Gastrocnemius medialis (tissue), 4 donors: ENCODE data around the gene THOC7. TPM values are rescaled to one million over a fixed set of nuclear protein-coding genes. Genes with fewer than 3 reads are reported as not detected.

Experiments used
- ATAC-seq, 2 donors: fragments of 150-250 bp; one replicate each; pipeline ENCODE4 v1.9.1; 2016
- DNase-seq, 2 donors: peaks; one replicate each; pipeline ENCODE4 v3.0.0-alpha.2; 2019
- H3K27ac ChIP-seq, 4 donors: fragments of 200-600 bp; sonication (generic); 1 replicate in 1 of 4; 2 replicates in 3 of 4; pipeline ENCODE4 v1.5.1; 2016 to 2018; ENCODE audit warnings: mild to moderate bottlenecking in 2 of 4, moderate library complexity in 1 of 4
- H3K27me3 ChIP-seq, 3 donors: fragments of 200-600 bp; sonication (generic) in 2 of 3; 1 replicate in 1 of 3; 2 replicates in 2 of 3; pipeline versions ENCODE4 v1.5.1 to v1.6.0; 2016 to 2019; ENCODE audit warnings: mild to moderate bottlenecking in 1 of 3, moderate library complexity in 1 of 3
- H3K36me3 ChIP-seq, 2 donors: fragments of 200-600 bp; sonication (generic) in 1 of 2; one replicate each; pipeline ENCODE4 v1.5.1; 2017 to 2018
- H3K4me1 ChIP-seq, 2 donors: fragments of 200-600 bp; sonication (generic) in 1 of 2; one replicate each; pipeline ENCODE4 v1.5.1; 2016 to 2017; ENCODE audit warnings: mild to moderate bottlenecking in 2 of 2
- H3K4me3 ChIP-seq, 4 donors: fragments of 200-600 bp; sonication (generic) in 3 of 4; 1 replicate in 1 of 4; 2 replicates in 3 of 4; pipeline ENCODE4 v1.5.1; 2016 to 2019; ENCODE audit warnings: mild to moderate bottlenecking in 2 of 4
- H3K9me3 ChIP-seq, 3 donors: fragments of 200-600 bp; sonication (generic) in 2 of 3; 1 replicate in 1 of 3; 2 replicates in 2 of 3; pipeline ENCODE4 v1.5.1; 2016 to 2019
- POLR2A ChIP-seq, 2 donors: fragments of 450-650 bp; IDR thresholded peaks; one replicate each; pipeline ENCODE4 v1.6.1; 2017; ENCODE audit warnings: antibody characterized with exemption in 2 of 2, mild to moderate bottlenecking in 2 of 2, moderate library complexity in 2 of 2
- in situ Hi-C, 4 donors: fragments of 200-750 bp; cut with MboI; loops; one replicate each; pipeline versions ENCODE4 v1.15.0 to v1.8.0; 2017; ENCODE audit warnings: low sequenced_read_pairs in 4 of 4
- intact Hi-C: fragments of 100-400 bp; cut with DNase I; formaldehyde crosslinking; loops from one replicate; pipeline ENCODE4 v1.15.1; 2023; ENCODE audit warnings: low total_unique reads
- total RNA-seq, 4 donors: library from RNA; depleted of rRNA; stranded (reverse); fragments of >200 nt; gene quantifications; one replicate each; pipeline versions ENCODE4 v1.1.0 to v1.2.3, GENCODE V29; 2016
- TF ChIP-seq, protein P1 (sequence below), 5 experiments: fragments of 450-650 bp in 3 of 5; fragments of 200-600 bp in 2 of 5; sonication (generic) in 2 of 5; IDR thresholded peaks in 4 of 5; conservative IDR thresholded peaks in 1 of 5; 1 replicate in 4 of 5; 2 replicates in 1 of 5; pipeline ENCODE4 v1.5.1; 2016 to 2019; ENCODE audit warnings: antibody characterized with exemption in 5 of 5, mild to moderate bottlenecking in 3 of 5, moderate library complexity in 3 of 5

The THOC7 gene
- total RNA-seq, 4 donors from 2014 or later, result 52.0 to 74.8 (median 67.6) TPM

- Histone ChIP-seq H3K36me3 (no peaks in the 10 kb centered on the region), H3K27ac (peak overlapping the region; percentile 89 to 96 (median 94)), H3K27me3 (no peaks in the 10 kb centered on the region), H3K4me3 (peak overlapping the region; percentile 75 to 100 (median 99)), H3K4me1 (peaks cover 10 to 20% of the 10 kb centered on the region in 2 donors), H3K9me3 (no peaks in the 10 kb centered on the region)
- intact Hi-C loops (loop anchor here (2.0 to 10.0 kb wide), 2 partner anchors 50 to 132 kb away; partner anchors contain the start of gene SCAANT1), in situ Hi-C loops (no loop called here)
- DNase-seq (no peak), ATAC-seq (no peak)
- TF ChIP-seq POLR2A (IDR thresholded peaks at IDR 0.05), result no peak
- TF ChIP-seq, protein P1, sequence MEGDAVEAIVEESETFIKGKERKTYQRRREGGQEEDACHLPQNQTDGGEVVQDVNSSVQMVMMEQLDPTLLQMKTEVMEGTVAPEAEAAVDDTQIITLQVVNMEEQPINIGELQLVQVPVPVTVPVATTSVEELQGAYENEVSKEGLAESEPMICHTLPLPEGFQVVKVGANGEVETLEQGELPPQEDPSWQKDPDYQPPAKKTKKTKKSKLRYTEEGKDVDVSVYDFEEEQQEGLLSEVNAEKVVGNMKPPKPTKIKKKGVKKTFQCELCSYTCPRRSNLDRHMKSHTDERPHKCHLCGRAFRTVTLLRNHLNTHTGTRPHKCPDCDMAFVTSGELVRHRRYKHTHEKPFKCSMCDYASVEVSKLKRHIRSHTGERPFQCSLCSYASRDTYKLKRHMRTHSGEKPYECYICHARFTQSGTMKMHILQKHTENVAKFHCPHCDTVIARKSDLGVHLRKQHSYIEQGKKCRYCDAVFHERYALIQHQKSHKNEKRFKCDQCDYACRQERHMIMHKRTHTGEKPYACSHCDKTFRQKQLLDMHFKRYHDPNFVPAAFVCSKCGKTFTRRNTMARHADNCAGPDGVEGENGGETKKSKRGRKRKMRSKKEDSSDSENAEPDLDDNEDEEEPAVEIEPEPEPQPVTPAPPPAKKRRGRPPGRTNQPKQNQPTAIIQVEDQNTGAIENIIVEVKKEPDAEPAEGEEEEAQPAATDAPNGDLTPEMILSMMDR (IDR thresholded peaks at IDR 0.05 in 4 of 5, conservative IDR thresholded peaks at IDR 0.05 in 1 of 5), result no peak
These were observed 828 bp downstream of the THOC7 start for GRCh38 chr3:63862804-63863149.

DNA sequence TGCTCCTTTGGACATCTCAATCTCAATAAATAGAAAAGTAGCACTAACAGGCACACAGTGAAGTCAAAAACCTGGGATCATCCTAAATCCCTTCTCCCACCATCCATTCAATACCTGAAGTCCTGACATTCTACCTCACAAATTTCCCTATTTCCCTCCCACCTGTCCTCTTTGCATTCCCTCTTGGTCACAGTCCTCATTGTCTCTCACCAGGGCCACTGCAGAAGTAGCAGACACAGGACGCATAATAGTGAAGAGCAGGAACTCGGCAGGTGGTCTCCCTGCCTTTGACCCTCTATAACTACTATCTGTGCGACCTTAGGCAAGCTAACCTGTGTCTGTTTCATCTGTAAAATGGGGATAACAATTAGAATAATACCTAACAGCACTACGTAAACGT, 2.3 kb downstream of the THOC7 start:
- in situ Hi-C loops, result no loop called here
- TF ChIP-seq, protein P1 (IDR thresholded peaks at IDR 0.05 in 4 of 5, conservative IDR thresholded peaks at IDR 0.05 in 1 of 5), result no peak
- TF ChIP-seq POLR2A (IDR thresholded peaks at IDR 0.05), result no peak
- no peak overlapping the region for H3K27ac ChIP-seq
- no peak overlapping the region for H3K4me3 ChIP-seq
- intact Hi-C loops, result loop anchor here (10.0 kb wide), 1 partner anchor 133 kb away; no protein-coding TSS in a partner anchor
- peaks cover 17 to 20% of the 10 kb centered on the region in 2 donors for H3K4me1 ChIP-seq
- H3K36me3 ChIP-seq, result no peaks in the 10 kb centered on the region
- H3K9me3 ChIP-seq, result no peaks in the 10 kb centered on the region
- ATAC-seq, result no peak
- no peak for DNase-seq
- no peaks in the 10 kb centered on the region for H3K27me3 ChIP-seq

DNA sequence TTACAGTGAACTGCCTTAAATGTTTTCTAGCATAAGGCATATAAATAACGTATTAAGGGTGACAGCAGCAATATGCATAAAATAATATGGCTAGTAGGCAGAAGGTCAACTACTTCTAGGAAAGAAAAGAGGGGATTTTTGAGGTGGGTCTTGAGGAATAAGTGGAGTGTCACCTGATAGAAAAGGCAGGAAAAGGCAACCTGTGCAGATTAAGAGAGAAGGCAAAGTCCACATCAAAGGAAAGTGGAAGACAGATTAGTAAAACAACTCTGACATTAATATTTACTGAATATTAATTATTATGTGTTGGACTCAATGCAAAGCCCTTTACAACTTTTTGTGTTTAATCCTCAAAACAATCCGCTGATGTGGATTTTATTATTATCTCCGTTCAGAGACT, 2.8 kb downstream of the THOC7 start:
- no peak overlapping the region for H3K27ac ChIP-seq
- in situ Hi-C loops, result no loop called here
- no peaks in the 10 kb centered on the region for H3K9me3 ChIP-seq
- peaks cover 17 to 20% of the 10 kb centered on the region in 2 donors for H3K4me1 ChIP-seq
- H3K36me3 ChIP-seq, result no peaks in the 10 kb centered on the region
- intact Hi-C loops, result loop anchor here (10.0 kb wide), 1 partner anchor 134 kb away; no protein-coding TSS in a partner anchor
- H3K27me3 ChIP-seq, result no peaks in the 10 kb centered on the region
- DNase-seq, result no peak
- H3K4me3 ChIP-seq, result no peak overlapping the region
- TF ChIP-seq, protein P1 (IDR thresholded peaks at IDR 0.05 in 4 of 5, conservative IDR thresholded peaks at IDR 0.05 in 1 of 5), result no peak
- TF ChIP-seq POLR2A (IDR thresholded peaks at IDR 0.05), result no peak
- no peak for ATAC-seq

GRCh38 chr3:63857311-63857710, 6.3 kb downstream of the THOC7 start:
- TF ChIP-seq, protein P1 (IDR thresholded peaks at IDR 0.05 in 4 of 5, conservative IDR thresholded peaks at IDR 0.05 in 1 of 5), result no peak
- no peak for TF ChIP-seq POLR2A (IDR thresholded peaks at IDR 0.05)

More at GRCh38 chr3:63857311-63857710, 6.3 kb downstream of the THOC7 start:
- no peaks in the 10 kb centered on the region for H3K9me3 ChIP-seq
- no peak for DNase-seq
- intact Hi-C loops, result no loop called here
- no peak overlapping the region for H3K4me3 ChIP-seq
- H3K4me1 ChIP-seq, result peaks cover 8 to 10% of the 10 kb centered on the region in 2 donors
- in situ Hi-C loops, result no loop called here
- ATAC-seq, result no peak
- no peaks in the 10 kb centered on the region for H3K27me3 ChIP-seq
- no peak overlapping the region for H3K27ac ChIP-seq
- no peaks in the 10 kb centered on the region for H3K36me3 ChIP-seq
